ENCODE measurements around the gene RYK. TPM values are rescaled to one million over a fixed set of nuclear protein-coding genes. Genes with fewer than 3 reads are reported as not detected.

RYK gene
- total RNA-seq, 1 experiment from 2014 or later: 54.2 TPM

GRCh38 chr3:134260987-134261386 lies 10.3 kb upstream of the RYK start:
- Mint-ChIP-seq H3K27ac (peak overlapping the region; percentile 35), H3K36me3 (peaks cover 8% of the 10 kb centered on the region), H3K27me3 (ENCODE audit: low read depth) (no peaks in the 10 kb centered on the region), H3K9me3 (peaks cover 12% of the 10 kb centered on the region), H3K4me1 (peaks cover 22% of the 10 kb centered on the region), H3K4me3 (no peak overlapping the region)
- ChIA-PET CTCF (interaction anchor here (1.6 to 2.9 kb wide), 3 partner anchors 36 to 49 kb away, joined by 4 to 12 read pairs (median 5); no protein-coding TSS in a partner anchor), POLR2A (interaction anchor here (1.5 kb wide), 1 partner anchor 11 kb away, joined by 6 read pairs; the partner anchor contains the start of gene RYK)
- peak; percentile 27 for DNase-seq (ENCODE audit: low spot score)
- TF ChIP-seq ZNF281 (CRISPR knock-in tag; IDR thresholded peaks at IDR 0.05) (no peak), PRDM15 (CRISPR knock-in tag; IDR thresholded peaks at IDR 0.05) (no peak), USF1 (CRISPR knock-in tag; IDR thresholded peaks at IDR 0.05) (peak; percentile 78), JUN (CRISPR knock-in tag; IDR thresholded peaks at IDR 0.05) (no peak), ZNF232 (CRISPR knock-in tag; IDR thresholded peaks at IDR 0.05) (0 out of 2 replicates have a peak, but pooled peaks have one; percentile 27), FOXP4 (CRISPR knock-in tag; IDR thresholded peaks at IDR 0.05) (peak; percentile 46; the same call in 1 of the 2 replicates), MAX (CRISPR knock-in tag; IDR thresholded peaks at IDR 0.05) (peak; percentile 57; the same call in 1 of the 2 replicates), NR2C2 (CRISPR knock-in tag; IDR thresholded peaks at IDR 0.05) (no peak), ZNF263 (CRISPR knock-in tag; IDR thresholded peaks at IDR 0.05; ENCODE audit: low read depth) (no peak), ETV6 (CRISPR knock-in tag; IDR thresholded peaks at IDR 0.05) (peak; percentile 59; the same call in 1 of the 2 replicates), ATF3 (CRISPR knock-in tag; conservative IDR thresholded peaks at IDR 0.05) (no peak), TEAD1 (CRISPR knock-in tag; IDR thresholded peaks at IDR 0.05) (peak; percentile 68; the same call in 1 of the 2 replicates), USF2 (CRISPR knock-in tag; IDR thresholded peaks at IDR 0.05) (peak; percentile 80), ZNF423 (CRISPR knock-in tag; IDR thresholded peaks at IDR 0.05) (peak; percentile 65; the same call in 1 of the 2 replicates), SMAD3 (CRISPR knock-in tag; IDR thresholded peaks at IDR 0.05; ENCODE audit: borderline replicate concordance) (no peak), GABPB1 (CRISPR knock-in tag; IDR thresholded peaks at IDR 0.05) (no peak)
- peak; percentile 92 for ATAC-seq
